Erythroblast (primary cell): Measurements from ENCODE around the gene TNIK.

Experiments
- GATA1 ChIP-seq: IDR thresholded peaks from 2 replicates; pipeline ENCODE4 v1.6.1; 2011; ENCODE audit warnings: low read depth, mild to moderate bottlenecking, control low read depth, low read length, moderate library complexity
- POLR2A ChIP-seq: IDR thresholded peaks from 2 replicates; pipeline ENCODE4 v1.6.1; 2011; ENCODE audit warnings: mild to moderate bottlenecking, low read length

- TF ChIP-seq POLR2A: no peak
- TF ChIP-seq GATA1: no peak
Measured at GRCh38 chr3:171093462-171093861, 366.7 kb downstream of the TNIK start.
